Activated effector memory CD4-positive, alpha-beta T cell treated with Interleukin-2 at 50 U/mL for 16 hours (primary cell): ENCODE data around the gene PGM1.

Source experiments
- DNase-seq: peaks from one replicate; pipeline ENCODE4 v3.0.0-alpha.2; 2020

Gene PGM1

DNA sequence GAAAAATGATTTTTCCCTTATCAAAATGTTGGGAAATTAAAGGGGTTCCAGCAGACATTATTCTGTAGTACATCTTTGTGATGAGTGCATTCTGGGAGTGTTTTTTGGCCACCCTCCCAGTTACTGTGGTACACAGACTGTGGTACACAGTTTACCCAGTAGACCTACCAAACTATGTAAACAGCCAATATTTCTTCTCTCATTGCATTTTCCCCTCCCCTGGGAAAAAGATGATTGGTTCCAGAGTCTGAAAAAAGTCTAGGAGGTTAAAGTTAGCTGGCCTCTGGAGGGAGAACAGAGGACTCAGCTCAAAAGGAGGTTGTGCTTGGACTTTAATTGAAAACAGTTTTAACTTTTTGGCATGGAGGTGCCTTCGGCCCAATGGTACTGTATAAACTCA lies 42.5 kb downstream of the PGM1 start:
- DNase-seq = no peak

DNA sequence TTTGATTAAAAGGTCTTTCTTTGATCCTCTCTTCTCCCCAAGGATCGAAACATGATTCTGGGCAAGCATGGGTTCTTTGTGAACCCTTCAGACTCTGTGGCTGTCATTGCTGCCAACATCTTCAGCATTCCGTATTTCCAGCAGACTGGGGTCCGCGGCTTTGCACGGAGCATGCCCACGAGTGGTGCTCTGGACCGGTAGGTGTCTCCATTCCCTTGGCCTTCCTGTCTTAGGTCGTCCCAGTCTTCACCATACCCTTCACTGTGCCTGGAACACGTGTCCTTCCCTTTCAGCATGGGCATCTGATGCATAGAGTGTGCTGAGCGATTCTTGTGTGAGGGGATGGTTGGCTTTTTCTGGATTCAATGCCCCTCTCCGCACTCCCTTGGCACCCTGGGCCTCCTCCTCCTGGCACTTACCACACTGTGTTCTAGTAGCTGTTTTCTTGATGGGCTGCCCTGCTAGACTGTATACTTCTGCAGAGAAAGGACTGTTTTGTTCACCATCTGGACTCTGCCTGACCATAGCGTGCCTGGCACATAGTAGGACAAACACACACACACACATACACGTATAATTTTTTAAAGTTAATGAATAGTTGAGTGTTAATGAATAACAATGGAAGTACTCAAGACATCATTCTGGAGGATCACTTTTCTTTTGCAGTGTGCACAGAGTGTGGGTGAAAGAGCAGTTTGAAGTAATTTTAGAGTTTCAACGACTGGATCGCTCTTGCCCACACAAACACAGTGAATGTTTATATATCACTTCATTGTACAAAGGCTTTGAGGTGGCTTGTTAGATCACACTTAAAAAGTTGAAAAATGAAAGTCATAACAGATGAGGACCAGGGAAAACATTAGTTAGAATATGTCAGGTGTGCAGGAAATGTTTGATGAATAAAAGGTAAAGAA lies 43.2 kb downstream of the PGM1 start:
- no peak for DNase-seq

GRCh38 chr1:63638471-63638870 lies 45.3 kb downstream of the PGM1 start:
- no peak for DNase-seq

- DNase-seq = no peak
Observed at GRCh38 chr1:63638875-63639274, 45.7 kb downstream of the PGM1 start.

- no peak for DNase-seq
Observed at GRCh38 chr1:63640633-63641567, 47.7 kb downstream of the PGM1 start.

DNA sequence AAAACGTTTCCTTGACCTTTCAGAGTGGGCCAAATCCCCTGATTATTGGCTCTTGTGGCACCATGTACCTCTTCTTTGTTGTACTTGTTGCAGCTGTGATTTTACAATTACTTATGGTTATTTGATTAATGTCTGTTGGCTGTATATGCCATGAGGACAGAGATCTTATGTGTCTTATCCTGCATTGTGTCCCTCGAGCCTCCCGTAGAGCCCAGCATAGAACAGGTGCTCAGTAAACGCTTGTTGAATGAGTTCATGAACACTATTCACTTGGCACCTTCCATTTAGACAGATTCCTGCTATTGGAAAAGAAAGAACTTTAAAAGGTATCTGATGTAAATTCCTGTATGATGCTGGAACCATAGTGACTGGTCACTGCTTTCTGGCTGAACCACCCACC lies 48.4 kb downstream of the PGM1 start:
- DNase-seq = no peak

DNA sequence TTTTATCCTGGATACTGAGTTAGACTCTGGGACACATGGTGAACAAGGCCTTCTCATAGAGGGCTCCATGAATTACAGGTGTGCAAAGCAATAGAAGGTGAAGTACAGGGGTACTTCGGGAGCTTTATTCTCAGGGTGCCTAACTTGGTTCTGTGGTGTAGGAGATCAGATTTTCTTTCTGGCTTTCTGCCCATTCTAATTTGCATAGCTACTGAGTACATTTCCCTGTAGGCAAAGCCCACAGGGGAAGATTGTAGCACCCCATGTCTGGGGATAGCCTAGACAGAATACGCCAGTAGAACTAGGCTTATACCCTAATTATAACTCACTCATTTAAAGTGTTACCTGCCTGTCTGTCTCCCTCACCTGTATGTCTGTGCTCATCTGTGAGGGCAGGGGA lies 49.7 kb downstream of the PGM1 start:
- no peak for DNase-seq

DNA sequence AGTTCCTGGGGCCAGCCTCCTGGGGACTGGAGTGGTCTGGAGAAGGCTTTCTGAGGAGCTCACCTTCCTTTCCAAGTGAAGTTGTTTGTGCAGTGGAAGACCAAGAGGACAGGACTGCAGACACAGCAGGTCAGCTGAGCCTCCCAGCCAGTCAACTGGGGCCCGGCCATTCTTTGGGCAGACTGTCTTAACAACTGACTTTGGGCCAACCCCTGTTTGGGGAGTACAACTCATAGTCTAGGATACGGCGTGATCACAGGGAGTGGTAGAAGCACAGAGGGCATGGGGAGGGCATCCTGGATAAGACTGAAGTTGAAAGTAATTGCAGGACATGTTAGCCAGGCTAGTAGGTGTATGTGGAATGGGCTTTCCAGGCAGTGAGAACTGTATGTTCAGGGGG lies 50.3 kb downstream of the PGM1 start:
- no peak for DNase-seq

GRCh38 chr1:63643926-63644325 lies 50.7 kb downstream of the PGM1 start:
- no peak for DNase-seq

GRCh38 chr1:63645317-63645716 lies 52.1 kb downstream of the PGM1 start:
- no peak for DNase-seq

DNA sequence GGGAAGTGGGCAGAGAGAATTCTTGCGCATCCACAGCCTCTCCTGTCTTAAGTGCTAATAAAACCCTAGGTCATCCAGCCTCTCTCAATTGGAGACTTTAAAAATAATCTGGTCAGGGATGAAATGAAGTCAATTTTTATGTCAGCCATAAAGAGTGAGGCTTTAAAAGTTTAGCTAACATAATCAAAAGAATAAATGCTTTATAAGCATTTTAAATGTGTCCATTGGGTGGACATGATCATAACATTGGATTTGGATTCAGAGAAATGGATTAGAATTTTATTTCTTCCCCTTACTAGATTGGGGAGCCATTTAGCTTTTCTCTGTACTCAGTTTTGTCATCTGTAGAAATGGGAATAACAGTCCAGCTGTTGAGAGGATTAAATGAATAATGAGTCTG lies 55.5 kb downstream of the PGM1 start:
- no peak for DNase-seq

DNA sequence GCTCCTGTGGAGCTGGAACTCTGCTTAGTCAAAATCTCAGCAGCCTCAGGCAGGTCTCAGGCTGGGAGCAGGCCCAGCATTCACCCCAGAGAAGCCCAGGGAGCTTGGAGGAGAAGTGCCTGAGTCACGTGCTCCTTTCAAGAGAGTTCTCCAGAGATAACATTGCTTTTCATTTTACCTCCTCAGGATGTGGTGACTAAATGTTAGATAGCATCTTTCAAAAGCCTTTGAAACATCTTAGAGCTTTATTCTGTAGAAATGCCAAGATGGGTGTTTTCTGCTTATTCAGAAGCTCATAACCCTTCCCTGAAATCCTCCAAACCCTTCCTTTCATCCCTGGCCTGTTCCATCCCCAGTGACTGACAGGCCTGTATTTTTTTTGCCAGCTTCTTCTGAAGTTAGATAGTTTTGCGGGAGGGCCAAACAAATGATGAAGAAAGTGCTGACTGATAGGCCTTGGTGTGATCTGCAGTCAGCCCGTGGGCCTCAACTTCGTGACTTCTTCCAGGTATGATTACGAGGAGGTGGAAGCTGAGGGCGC lies 58.0 kb downstream of the PGM1 start:
- peak; percentile 15 for DNase-seq

GRCh38 chr1:63653976-63654375 lies 60.8 kb downstream of the PGM1 start:
- DNase-seq = no peak

GRCh38 chr1:63659448-63659847 lies 66.2 kb downstream of the PGM1 start:
- no peak for DNase-seq

GRCh38 chr1:63662056-63662836 lies 69.0 kb downstream of the PGM1 start:
- no peak for DNase-seq

DNA sequence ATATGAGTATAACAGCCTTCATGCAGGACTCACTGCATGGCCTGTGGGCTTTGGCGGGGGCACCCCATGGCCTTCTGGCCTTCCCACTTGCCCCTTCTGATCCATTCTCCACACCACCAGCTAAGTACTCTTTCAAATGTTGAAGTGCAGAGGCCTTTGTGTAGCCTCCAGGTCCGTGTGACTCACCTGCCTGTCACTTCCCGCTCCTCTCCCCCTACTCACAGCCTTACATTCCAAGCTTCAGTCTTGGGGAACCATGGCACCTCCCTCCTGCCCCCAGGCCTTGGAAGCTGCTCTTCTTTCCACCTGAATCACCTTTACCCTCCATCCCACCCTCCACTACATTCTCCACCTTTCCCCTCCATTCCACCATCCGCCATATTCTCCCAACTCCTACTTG lies 69.6 kb downstream of the PGM1 start:
- no peak for DNase-seq

GRCh38 chr1:63663301-63663700 lies 70.1 kb downstream of the PGM1 start:
- no peak for DNase-seq

- no peak for DNase-seq
Observed at GRCh38 chr1:63663873-63664272, 70.7 kb downstream of the PGM1 start.

DNA sequence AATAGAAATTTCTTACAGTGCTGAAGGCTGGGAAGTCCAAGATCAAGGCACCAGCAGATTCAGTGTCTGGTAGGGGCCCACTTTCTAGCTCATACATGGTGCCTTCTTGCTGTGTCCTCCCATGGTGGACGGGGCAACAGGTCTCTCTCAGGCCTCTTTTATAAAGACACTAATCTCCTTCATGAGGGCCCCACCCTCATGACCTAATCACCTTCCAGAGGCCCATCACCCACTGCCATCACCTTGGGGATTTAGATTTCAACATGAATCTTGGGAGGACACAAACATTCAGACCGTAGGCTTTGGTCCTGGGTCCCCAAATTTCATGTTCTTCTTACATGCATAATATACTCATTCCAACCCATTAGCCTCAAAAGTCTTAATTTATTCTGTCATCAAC lies 71.5 kb downstream of the PGM1 start:
- DNase-seq = no peak

- no peak for DNase-seq
Observed at GRCh38 chr1:63665410-63665809, 72.2 kb downstream of the PGM1 start.

DNA sequence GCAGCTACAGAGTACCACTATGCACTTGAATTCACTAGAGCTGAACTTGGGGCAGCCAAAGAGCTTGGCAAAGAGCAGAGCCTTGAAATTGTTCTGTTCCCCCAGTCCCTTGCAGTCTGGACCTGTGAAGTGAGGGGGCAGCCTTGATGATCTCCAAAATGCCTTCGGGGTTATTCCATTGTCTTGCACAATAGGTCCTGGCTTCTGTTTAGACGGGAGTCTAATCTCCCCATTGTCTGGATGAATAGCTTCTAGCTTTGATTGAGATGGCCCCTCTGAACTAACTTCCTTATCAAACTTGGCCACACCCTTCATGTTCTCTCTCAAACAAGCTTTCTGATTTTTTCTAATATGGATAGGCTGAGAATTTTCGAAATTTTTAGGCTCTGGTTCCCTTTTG lies 72.6 kb downstream of the PGM1 start:
- no peak for DNase-seq

GRCh38 chr1:63668298-63668697 lies 75.1 kb downstream of the PGM1 start:
- no peak for DNase-seq
